HG02973 (cell line): ENCODE measurements around the gene RSRC1.
A peak's percentile ranks its signal among the peaks of the same experiment; 100 is the strongest.

Source experiments
- ATAC-seq: cut with Tn5 transposase; IDR thresholded peaks from one replicate; pipeline ENCODE4 v1.9.1; 2021; ENCODE audit warnings: moderate library complexity; ENCODE audit not compliant: unreplicated experiment

The RSRC1 gene

DNA sequence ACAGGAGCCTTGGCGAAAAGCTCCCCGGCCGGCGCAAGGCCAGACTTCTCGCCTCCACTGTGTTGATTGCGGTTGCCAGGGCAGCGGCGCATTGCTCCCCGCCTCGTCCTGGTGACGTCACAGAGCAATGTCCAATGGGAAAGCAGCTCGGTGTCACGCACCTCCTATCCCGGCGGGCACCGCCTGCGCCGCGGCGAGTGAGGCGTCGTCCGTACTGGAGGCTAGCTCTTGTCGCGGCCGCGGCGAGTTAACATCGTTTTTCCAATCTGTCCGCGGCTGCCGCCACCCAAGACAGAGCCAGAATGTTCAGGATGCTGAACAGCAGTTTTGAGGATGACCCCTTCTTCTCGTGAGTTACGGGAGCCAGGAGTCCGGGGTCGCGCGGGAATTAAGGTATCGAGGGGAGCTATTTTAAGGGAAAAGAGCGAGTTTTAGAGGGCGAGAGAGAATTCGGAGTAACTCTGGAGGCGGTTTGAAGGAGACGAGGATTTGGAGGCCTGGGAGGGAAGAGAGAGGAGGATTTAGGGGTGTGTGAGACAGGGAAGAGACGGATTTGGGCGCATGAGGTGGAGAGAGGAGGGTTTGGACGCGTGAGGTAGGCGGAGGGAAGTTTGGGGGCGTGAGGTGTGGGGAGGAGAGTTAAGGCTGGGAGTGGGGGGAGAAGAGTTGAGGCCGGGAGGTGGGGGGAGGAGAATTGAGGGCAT is 461.3 kb downstream of the RSRC1 start, which contains the start of gene MLF1:
Gene MLF1, plus strand, starts transcription at position 196 of the 704 bp plus-strand sequence. Its CDS starts 107 bp downstream, at position 303.
- ATAC-seq: peak; percentile 100

DNA sequence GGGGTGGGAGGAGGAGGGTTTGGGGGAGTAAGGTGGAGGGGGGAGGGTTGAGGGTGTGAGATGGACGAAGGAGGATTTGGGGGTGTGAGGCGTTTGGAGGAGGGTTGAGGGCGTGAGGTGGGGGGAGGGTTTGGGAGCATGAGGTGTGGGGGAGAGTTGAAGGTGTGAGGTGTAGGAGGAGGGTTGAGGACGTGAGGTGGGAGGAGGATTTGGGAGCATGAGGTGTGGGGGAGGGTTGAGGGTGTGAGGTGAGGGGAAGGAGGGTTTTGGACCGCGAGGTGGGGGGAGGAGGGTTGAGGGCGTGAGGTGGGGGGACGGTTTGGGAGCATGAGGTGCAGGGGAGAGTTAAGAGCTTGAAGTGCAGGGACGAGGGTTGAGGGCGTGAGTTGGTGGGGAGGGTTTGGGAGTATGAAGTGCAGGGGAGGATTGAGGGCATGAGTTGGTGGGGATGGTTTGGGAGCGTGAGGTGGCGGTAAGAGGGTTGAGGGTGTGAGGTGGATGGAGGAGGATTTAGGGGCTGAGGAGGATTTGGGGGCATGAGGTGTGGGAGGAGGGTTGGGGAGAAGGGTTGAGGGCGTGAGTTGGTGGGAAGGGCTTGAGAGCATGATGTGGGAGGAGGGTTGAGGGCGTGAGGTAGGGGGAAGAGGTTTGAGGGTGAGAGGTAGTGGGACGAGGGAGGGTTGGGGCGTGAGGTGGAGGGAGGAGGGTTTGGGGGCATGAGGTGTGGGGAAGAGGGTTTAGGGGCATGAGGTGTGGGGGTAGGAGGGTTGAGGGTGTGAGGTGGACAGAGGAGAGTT is 462.3 kb downstream of the RSRC1 start:
- no peak for ATAC-seq

DNA sequence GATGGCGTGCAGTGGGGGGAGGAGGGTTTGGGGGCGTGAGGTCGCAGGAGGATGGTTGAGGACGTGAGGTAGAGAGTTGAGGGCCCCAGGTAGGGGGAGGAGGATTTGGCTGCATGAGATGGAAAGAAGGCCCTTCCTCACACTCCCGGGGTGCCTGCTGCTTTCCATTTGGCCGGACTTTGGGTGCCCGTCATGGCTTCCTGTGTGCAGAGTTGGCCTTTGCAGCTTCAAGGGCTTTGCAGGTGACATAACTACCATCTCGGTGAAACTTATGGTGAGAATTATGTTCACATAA is 462.8 kb downstream of the RSRC1 start:
- ATAC-seq: no peak

DNA sequence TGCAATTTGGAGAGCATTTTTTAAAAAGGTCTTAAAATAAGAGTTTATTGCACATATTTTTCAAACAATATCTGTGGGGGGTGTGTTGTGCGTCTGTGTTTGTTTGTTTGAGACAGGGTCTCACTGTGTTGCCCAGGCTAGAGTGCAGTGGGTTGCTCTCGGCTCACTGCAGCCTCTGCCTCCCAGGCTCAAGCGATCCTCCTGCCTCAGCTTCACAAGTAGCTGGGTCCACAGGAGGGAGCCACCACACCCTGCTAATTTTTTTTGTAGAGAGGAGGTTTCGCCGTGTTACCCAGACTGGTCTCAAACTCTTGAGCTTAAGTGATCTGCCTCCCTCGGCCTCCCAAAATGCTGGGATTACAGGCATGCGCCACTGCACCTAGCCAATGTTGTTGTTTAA is 463.8 kb downstream of the RSRC1 start:
- no peak for ATAC-seq

DNA sequence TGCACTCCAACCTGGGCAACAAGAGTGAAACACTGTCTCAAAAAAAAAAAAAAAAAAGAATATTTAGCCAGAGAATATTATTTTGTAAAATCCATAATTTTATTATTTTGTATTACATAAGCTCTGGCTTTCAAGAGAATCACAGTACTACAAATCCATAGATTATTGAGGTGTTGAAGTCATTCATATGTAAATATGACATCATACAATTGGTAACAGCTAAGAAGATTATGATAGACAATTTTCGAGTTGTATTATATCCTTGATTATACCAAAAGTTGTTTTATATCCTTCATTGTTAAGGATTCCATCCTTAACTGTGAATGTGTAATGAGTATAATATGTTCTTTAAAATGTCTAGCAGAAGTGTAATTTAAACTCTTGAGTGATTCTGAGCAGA is 464.8 kb downstream of the RSRC1 start:
- no peak for ATAC-seq

DNA sequence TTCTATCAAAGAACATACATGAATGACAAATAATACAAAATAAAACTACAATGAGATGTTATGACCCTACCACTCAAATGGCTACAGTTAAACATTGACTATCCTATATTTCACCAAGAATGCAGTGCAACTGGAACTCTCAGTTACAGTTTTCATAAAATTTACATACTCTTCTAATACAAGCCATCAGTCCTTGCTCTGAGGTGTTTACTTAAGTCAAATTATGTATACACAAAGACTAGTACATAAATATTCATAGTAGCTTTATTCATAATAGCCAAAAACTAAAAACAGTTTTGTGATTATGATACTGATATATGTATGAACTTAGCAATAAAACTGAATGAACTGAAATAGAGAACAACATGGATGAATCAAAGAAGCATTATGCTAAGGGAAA is 480.3 kb downstream of the RSRC1 start:
- ATAC-seq: no peak
